ENCODE data around the gene SLC29A2.
"Not testable (repeated sequence)": the region's sequence is repeated elsewhere in the genome, so short reads cannot be mapped to it uniquely, and the experiment has no call there.

- TF ChIP-seq, protein P1, sequence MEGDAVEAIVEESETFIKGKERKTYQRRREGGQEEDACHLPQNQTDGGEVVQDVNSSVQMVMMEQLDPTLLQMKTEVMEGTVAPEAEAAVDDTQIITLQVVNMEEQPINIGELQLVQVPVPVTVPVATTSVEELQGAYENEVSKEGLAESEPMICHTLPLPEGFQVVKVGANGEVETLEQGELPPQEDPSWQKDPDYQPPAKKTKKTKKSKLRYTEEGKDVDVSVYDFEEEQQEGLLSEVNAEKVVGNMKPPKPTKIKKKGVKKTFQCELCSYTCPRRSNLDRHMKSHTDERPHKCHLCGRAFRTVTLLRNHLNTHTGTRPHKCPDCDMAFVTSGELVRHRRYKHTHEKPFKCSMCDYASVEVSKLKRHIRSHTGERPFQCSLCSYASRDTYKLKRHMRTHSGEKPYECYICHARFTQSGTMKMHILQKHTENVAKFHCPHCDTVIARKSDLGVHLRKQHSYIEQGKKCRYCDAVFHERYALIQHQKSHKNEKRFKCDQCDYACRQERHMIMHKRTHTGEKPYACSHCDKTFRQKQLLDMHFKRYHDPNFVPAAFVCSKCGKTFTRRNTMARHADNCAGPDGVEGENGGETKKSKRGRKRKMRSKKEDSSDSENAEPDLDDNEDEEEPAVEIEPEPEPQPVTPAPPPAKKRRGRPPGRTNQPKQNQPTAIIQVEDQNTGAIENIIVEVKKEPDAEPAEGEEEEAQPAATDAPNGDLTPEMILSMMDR (IDR thresholded peaks at IDR 0.05) = not testable (repeated sequence)
- TF ChIP-seq EZH2 (IDR thresholded peaks at IDR 0.05) = not testable (repeated sequence)
Measured at GRCh38 chr11:66320748-66321147, 50.8 kb downstream of the SLC29A2 start.

All from neural progenitor cell (in vitro differentiated cells).